ENCODE measurements around the gene FYB2. TPM values are rescaled to one million over a fixed set of nuclear protein-coding genes. Genes with fewer than 3 reads are reported as not detected.

Gene FYB2
- total RNA-seq, 1 donor from 2014 or later, result 0.30 TPM

- no peak for DNase-seq
Observed at GRCh38 chr1:56712150-56712549, 107.1 kb downstream of the FYB2 start.

DNA sequence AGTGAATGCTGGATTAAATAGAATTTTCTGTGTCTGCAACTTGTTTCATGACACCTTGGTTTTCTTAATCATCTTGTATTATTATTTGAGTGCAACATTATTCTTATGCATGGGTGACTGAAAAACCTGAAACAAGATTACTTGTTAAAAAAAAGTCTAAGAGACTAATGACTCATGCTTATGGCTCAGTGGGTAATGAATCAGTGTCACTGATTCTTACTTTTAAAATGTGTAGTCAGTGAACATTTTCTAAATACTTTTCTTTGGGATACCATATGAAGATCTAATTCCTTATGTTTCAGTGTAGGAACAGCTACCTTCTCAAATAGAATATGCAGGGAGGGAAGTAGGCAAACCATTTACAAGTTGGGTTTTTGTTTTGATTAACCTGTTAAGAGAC lies 108.6 kb downstream of the FYB2 start:
- no peak for DNase-seq

- no peak for DNase-seq
Observed at GRCh38 chr1:56709995-56710394, 109.2 kb downstream of the FYB2 start.

- DNase-seq, result peak; percentile 28
Observed at GRCh38 chr1:56709269-56709880, 109.8 kb downstream of the FYB2 start.

DNA sequence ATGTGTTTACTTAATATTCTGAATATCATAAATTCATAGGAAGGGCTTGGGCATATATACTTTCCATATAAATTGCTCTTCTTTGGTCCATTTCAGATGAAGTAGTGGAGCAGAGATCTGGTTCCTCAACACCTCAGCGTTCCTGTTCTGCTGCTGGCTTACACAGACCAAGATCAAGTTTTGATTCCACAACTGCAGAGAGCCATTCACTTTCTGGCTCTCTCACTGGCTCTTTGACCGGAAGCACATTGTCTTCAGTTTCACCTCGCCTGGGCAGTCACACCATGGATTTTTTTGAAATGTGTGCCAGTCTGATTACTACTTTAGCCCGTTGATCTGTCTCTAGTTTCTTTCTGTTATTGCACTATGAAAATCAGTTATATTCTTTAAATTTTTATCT lies 111.8 kb downstream of the FYB2 start:
- DNase-seq, result no peak

- DNase-seq, result no peak
Observed at GRCh38 chr1:56703747-56704146, 115.5 kb downstream of the FYB2 start.

DNA sequence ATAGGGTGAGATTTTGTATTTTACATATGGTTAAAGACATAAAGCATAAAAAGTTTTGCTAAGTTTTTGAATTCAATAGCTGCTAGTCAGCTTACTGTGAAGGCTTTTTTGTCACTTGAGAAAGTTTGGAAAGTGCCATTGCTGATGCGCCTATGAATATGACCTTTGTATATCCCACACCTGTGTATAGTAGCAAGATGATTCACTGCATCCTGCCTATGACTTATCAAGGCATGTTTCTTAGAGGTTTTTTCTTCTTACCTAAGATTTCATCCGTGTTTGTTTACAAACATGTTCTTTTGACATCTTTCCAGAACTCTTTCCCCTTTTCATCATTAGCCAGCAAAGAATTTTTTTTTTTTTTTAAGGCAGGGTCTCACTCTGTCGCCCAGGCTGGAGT lies 122.5 kb downstream of the FYB2 start:
- DNase-seq, result no peak

DNA sequence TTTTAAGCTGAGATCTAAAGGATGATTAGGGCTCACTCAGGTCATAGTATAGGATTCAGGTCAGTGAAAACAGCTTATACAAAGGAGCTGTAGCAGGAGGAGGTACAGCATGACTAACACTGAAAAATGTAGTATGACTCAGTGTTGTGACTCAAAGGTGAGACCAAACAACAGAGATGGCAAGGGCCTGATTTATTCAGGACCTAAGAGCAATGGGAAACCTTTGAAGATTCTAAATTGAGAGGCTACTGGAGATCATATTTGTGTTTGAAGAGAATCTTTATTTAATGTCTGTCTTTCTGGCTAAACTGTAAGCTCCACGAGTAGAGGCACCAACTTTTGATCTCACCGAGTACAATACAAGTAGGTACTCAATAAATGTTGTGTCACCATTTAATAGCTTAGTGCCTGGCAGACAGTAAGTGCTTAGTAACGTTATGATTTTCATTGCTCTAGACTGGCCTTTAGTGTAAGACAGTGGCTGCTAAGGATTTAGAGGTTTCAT lies 130.6 kb downstream of the FYB2 start:
- no peak for DNase-seq

GRCh38 chr1:56686169-56686568 lies 133.0 kb downstream of the FYB2 start:
- no peak for DNase-seq

GRCh38 chr1:56683569-56683968 lies 135.6 kb downstream of the FYB2 start:
- DNase-seq, result no peak

DNA sequence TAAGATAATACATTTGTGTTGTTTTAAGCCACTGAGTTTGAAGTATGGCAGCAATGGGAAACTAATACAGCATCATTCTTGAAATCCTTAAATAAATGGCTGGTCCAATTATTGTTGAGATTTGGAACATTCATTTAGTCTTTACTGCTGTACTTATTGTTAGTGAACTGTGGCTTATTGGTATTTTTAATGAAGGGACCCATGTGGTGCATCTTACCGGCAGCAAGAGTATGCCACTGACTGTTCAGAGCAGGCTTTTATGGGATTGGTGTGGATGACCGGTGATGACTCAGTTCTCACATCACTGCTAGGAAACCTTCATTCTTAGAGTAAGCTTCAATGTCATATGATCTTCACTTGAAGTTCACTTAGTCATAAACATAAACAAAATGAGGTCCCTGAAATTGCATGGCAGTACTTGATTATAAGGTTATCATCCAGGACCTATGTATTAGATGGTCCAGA lies 142.6 kb downstream of the FYB2 start:
- DNase-seq, result no peak

- no peak for DNase-seq
Observed at GRCh38 chr1:56675763-56676162, 143.4 kb downstream of the FYB2 start.

DNA sequence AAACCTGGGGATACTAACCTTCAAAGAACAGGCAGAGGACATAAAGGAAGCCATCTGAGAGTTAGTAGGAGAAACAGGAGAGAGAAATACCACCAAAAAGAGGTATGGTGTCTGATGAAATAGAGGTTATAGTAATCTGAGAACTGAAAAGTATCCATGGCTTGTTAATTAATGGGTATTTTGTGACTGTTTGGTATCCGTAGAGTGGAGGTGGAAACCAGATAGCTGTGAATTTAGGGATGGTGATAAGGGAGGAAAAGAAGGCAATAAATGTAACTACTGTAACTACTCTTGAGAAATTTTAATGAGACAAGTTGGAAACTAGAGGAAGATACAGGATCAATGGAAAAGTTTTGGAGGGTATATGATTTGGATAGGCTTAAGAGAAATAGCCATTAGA lies 146.6 kb downstream of the FYB2 start:
- no peak for DNase-seq

DNA sequence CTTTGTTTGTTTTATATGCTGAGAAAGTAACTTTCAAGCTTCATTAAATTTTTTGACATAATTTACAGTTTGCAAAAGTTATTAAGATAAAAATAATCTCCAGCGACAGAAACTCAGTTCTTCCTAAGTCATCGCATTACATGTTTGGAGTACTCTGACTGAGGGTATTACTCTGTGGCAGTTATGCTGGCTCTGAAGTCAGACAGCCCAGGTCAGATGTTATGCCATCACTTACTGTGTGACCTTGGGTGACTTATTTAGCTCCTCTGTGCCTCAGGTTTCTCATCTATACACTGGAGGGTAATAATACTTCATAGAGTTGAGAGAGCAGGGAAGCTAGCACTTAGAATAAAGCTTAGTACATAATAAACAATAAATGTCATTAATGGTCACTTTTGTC lies 147.7 kb downstream of the FYB2 start:
- no peak for DNase-seq

GRCh38 chr1:56671085-56671484 lies 148.1 kb downstream of the FYB2 start:
- no peak for DNase-seq

GRCh38 chr1:56670350-56670749 lies 148.9 kb downstream of the FYB2 start:
- DNase-seq, result no peak

Other genes with a start within 250 kb of the FYB2 start
- 124 TPM for gene PLPP3, start 239.8 kb downstream of the FYB2 start, total RNA-seq
- 10.6 TPM for gene PRKAA2, start 174.1 kb downstream of the FYB2 start, total RNA-seq
- not detected for gene C8A, start 35.4 kb upstream of the FYB2 start, total RNA-seq
- not detected for gene C8B, start 146.6 kb upstream of the FYB2 start, total RNA-seq

Data from skin of body (tissue), 2 donors.